Measurements from ENCODE around the gene VAV2. TPM values are rescaled to one million over a fixed set of nuclear protein-coding genes. Genes with fewer than 3 reads are reported as not detected.

The VAV2 gene
- total and polyA plus RNA-seq, 8 donors = 25.3 to 44.1 (median 35.5) TPM

- H3K4me3 ChIP-seq = no peak overlapping the region
- H3K4me1 ChIP-seq = no peaks in the 10 kb centered on the region
- peaks cover 0 to 62% of the 10 kb centered on the region in 2 donors for H3K36me3 ChIP-seq
- TF ChIP-seq CTCF (IDR thresholded peaks at IDR 0.05) = no peak
- intact Hi-C loops (cut with DNase I) = no loop called here
- DNase-seq (peak in 2 of 4 donors; percentile 24 to 50), ATAC-seq (no peak)
- H3K27ac ChIP-seq = no peak overlapping the region
- H3K27me3 ChIP-seq = no peaks in the 10 kb centered on the region
- H3K9me3 ChIP-seq = peaks cover 0 to 15% of the 10 kb centered on the region in 2 donors
Measured at GRCh38 chr9:133777068-133777791, 214.9 kb downstream of the VAV2 start.

GRCh38 chr9:133775951-133776905 is 215.9 kb downstream of the VAV2 start:
- no peak for TF ChIP-seq CTCF (IDR thresholded peaks at IDR 0.05)
- DNase-seq (peak in 2 of 4 donors; percentile 27 to 73), ATAC-seq (no peak)
- Histone ChIP-seq H3K4me1 (no peaks in the 10 kb centered on the region), H3K36me3 (peaks cover 0 to 72% of the 10 kb centered on the region in 2 donors), H3K4me3 (no peak overlapping the region), H3K9me3 (peaks cover 0 to 15% of the 10 kb centered on the region in 2 donors), H3K27ac (no peak overlapping the region), H3K27me3 (no peaks in the 10 kb centered on the region)
- intact Hi-C loops (cut with DNase I) = no loop called here

GRCh38 chr9:133775291-133775690 is 216.8 kb downstream of the VAV2 start:
- intact Hi-C loops (cut with DNase I) = no loop called here
- Histone ChIP-seq H3K9me3 (peaks cover 0 to 15% of the 10 kb centered on the region in 2 donors), H3K4me3 (no peak overlapping the region), H3K27me3 (no peaks in the 10 kb centered on the region), H3K4me1 (no peaks in the 10 kb centered on the region), H3K27ac (no peak overlapping the region), H3K36me3 (peaks cover 0 to 81% of the 10 kb centered on the region in 2 donors)
- no peak for TF ChIP-seq CTCF (IDR thresholded peaks at IDR 0.05)
- ATAC-seq = no peak
- no peak for DNase-seq

GRCh38 chr9:133774799-133775198 is 217.3 kb downstream of the VAV2 start:
- H3K36me3 ChIP-seq = peaks cover 0 to 81% of the 10 kb centered on the region in 2 donors
- ATAC-seq = no peak

More at GRCh38 chr9:133774799-133775198, 217.3 kb downstream of the VAV2 start:
- peak in 2 of 4 donors; percentile 32 to 66 for DNase-seq
- no peaks in the 10 kb centered on the region for H3K27me3 ChIP-seq
- TF ChIP-seq CTCF (IDR thresholded peaks at IDR 0.05) = no peak
- no peak overlapping the region for H3K4me3 ChIP-seq
- H3K27ac ChIP-seq = no peak overlapping the region
- peaks cover 0 to 15% of the 10 kb centered on the region in 2 donors for H3K9me3 ChIP-seq
- intact Hi-C loops (cut with DNase I) = no loop called here
- no peaks in the 10 kb centered on the region for H3K4me1 ChIP-seq

Data from left lung (tissue), 10 donors.